SJSA1 (cell line): ENCODE results near the gene EIF3I. TPM values are rescaled to one million over a fixed set of nuclear protein-coding genes. Genes with fewer than 3 reads are reported as not detected.

Experiments used
- DNase-seq, 2 experiments: peaks; one replicate each; pipeline ENCODE4 v3.0.0-alpha.2; 2015 to 2020; ENCODE audit warnings: low spot score in 2 of 2, low read depth in 1 of 2
- H3K27ac ChIP-seq: fragments of 250-450 bp; sonication (Bioruptor Pico); 2 replicates; pipeline ENCODE4 v1.5.1; 2020; ENCODE audit warnings: mild to moderate bottlenecking, moderate library complexity
- H3K27me3 ChIP-seq: fragments of 250-450 bp; sonication (Bioruptor Pico); replicated peaks from 2 replicates; pipeline ENCODE4 v1.5.1; 2020; ENCODE audit warnings: mild to moderate bottlenecking, moderate library complexity
- H3K36me3 ChIP-seq: fragments of 250-450 bp; sonication (Bioruptor Pico); 2 replicates; pipeline ENCODE4 v1.5.1; 2020; ENCODE audit warnings: mild to moderate bottlenecking
- H3K4me1 ChIP-seq: fragments of 250-450 bp; sonication (Bioruptor Pico); replicated peaks from 2 replicates; pipeline ENCODE4 v1.6.1; 2021; ENCODE audit warnings: mild to moderate bottlenecking
- H3K4me3 ChIP-seq: fragments of 250-450 bp; sonication (Bioruptor Pico); 2 replicates; pipeline ENCODE4 v1.5.1; 2020; ENCODE audit warnings: mild to moderate bottlenecking
- H3K9me3 ChIP-seq: fragments of 250-450 bp; sonication (Bioruptor Pico); replicated peaks from 2 replicates; pipeline ENCODE4 v1.5.1; 2020; ENCODE audit warnings: mild to moderate bottlenecking
- total RNA-seq: library from RNA; depleted of rRNA; stranded (reverse); fragments of >200 nt; shearing (Covaris generic); gene quantifications from 2 replicates; pipeline ENCODE4 v1.2.3, GENCODE V29; 2014

The EIF3I gene
- total RNA-seq, 1 experiment from 2014 or later: 465 TPM

DNA sequence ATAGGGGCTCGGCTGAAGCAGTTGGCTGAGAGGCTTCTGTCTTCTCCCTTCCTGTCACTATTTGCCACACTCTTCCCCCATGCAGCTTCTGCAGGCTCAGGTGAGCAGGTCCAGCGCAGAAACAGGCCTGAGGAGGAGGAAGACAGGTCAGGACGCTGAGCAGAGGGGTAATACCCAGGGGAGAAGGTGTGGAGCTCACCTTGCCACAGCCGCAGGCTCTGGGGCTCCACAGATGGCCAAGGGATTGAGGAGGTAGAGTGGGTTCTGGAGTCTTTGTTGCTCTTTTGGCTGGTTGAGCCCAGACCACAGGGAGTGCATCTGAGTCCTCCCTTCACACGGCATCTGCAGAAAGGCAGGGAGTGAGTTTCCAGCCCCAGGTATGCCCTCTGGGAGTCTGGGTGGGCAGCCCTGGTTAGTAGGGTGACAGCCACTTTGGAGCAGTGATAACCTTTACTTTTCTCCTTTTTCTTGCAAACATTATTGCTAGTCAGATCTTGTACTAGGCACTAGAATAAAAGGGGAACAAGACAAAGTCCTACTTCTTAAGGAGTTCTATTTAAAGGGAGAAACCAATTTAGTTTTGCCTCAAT, 9.7 kb downstream of the EIF3I start:
- H3K4me3 ChIP-seq: no peak overlapping the region
- H3K27me3 ChIP-seq: no peaks in the 10 kb centered on the region
- peaks cover 72% of the 10 kb centered on the region for H3K36me3 ChIP-seq
- no peak overlapping the region for H3K27ac ChIP-seq
- peaks cover 23% of the 10 kb centered on the region for H3K4me1 ChIP-seq
- DNase-seq: no peak
- no peaks in the 10 kb centered on the region for H3K9me3 ChIP-seq

DNA sequence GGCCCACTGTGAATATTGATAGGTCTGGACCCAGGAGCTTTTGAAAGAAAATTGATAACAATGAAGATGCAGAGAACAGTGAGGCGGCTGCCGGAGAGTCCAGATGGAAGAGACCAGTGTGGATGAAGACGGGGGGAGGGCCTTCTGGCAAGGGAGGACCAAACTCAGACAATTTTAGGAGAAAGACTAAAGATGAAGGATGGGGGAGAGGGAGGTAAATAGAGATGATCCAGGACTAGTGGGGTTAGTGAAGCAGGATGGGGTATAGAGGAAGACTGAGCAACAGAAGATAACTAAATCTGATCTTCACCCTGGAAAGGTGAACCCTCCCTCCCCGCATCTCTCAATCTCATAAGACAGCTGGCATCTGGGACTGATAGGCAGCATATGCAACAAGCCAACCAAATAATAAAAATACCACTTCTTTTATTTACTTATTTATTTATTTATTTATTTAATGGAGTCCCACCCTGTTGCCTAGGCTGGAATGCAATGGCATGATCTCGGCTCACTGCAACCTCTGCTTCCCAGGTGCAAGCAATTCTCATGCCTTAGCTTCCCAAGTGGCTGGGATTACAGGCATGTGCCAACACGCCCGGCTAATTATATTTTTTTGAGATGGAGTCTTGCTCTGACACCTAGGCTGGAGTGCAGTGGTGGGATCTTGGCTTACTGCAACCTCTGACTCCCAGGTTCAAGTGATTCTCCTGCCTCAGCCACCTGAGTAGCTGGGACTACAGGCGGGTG, 10.5 kb downstream of the EIF3I start:
- Histone ChIP-seq H3K27ac (no peak overlapping the region), H3K9me3 (no peaks in the 10 kb centered on the region), H3K36me3 (peaks cover 64% of the 10 kb centered on the region), H3K4me1 (peaks cover 25% of the 10 kb centered on the region), H3K27me3 (no peaks in the 10 kb centered on the region), H3K4me3 (no peak overlapping the region)
- DNase-seq: no peak

DNA sequence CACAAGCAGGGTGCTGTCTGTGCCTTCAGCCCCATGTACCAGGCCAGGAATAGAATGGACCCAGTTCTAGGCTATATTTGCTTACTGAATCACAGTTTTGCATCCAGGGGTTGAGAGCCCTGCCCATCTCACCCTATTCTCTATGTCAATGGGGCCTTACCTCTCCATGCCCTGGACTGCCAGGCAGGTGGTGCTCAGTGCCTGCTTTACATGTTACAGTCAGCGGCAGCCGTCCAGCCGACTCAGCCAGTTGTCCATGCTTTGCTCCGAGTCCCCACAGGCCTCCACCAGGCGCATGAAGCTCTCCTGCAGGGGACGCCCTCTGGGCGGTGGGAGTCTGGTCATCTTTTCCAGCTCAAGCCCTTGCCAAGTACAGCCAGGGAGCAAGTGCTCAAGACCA, 12.6 kb downstream of the EIF3I start:
- Histone ChIP-seq H3K9me3 (no peaks in the 10 kb centered on the region), H3K4me1 (peaks cover 27% of the 10 kb centered on the region), H3K27me3 (no peaks in the 10 kb centered on the region), H3K36me3 (peaks cover 44% of the 10 kb centered on the region), H3K4me3 (no peak overlapping the region), H3K27ac (peak overlapping the region; percentile 88)
- DNase-seq: no peak

DNA sequence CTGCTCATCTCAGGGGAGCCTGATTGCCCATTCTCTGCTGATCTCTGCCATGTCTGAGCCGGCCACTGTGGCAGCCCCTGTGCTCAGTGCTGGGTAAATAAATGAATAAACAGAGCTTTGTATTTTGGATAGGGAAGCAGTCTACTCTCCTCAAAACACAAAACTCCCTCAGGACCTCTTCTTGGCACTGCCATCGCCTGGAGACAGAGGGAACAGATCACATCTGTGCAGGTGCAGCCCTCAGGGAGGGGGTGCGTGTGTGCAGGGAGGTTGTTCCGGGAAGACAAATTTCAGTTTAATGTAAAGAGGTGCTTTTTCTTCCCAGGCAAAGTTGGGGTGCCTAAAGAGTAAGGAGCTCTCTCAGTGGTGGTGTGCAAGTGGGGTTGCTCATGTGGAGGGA, 17.1 kb downstream of the EIF3I start:
- Histone ChIP-seq H3K27ac (no peak overlapping the region), H3K4me3 (no peak overlapping the region), H3K36me3 (peaks cover 8% of the 10 kb centered on the region), H3K4me1 (peaks cover 56% of the 10 kb centered on the region), H3K27me3 (no peaks in the 10 kb centered on the region), H3K9me3 (no peaks in the 10 kb centered on the region)
- DNase-seq: no peak

DNA sequence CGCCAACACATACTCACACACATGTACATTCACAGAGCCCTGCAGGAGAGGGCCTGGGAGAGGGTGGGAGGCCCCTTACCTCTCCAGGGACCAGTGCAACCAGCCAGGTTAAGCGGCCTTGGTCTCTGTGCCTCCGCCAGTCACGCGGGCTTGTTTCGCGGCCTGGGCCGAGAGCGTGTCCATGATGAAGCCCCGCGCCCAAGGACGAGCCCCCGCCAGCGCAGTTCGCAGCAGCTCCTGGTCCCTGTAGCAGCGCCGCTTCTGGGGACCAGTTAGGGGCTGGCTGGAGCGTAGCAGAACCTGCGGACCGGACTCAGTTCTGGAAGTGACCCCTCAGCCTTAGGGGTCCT, 17.6 kb downstream of the EIF3I start:
- Histone ChIP-seq H3K27ac (no peak overlapping the region), H3K4me1 (peaks cover 52% of the 10 kb centered on the region), H3K36me3 (peaks cover 3% of the 10 kb centered on the region), H3K4me3 (peak overlapping the region; percentile 47), H3K27me3 (no peaks in the 10 kb centered on the region), H3K9me3 (no peaks in the 10 kb centered on the region)
- DNase-seq: no peak

DNA sequence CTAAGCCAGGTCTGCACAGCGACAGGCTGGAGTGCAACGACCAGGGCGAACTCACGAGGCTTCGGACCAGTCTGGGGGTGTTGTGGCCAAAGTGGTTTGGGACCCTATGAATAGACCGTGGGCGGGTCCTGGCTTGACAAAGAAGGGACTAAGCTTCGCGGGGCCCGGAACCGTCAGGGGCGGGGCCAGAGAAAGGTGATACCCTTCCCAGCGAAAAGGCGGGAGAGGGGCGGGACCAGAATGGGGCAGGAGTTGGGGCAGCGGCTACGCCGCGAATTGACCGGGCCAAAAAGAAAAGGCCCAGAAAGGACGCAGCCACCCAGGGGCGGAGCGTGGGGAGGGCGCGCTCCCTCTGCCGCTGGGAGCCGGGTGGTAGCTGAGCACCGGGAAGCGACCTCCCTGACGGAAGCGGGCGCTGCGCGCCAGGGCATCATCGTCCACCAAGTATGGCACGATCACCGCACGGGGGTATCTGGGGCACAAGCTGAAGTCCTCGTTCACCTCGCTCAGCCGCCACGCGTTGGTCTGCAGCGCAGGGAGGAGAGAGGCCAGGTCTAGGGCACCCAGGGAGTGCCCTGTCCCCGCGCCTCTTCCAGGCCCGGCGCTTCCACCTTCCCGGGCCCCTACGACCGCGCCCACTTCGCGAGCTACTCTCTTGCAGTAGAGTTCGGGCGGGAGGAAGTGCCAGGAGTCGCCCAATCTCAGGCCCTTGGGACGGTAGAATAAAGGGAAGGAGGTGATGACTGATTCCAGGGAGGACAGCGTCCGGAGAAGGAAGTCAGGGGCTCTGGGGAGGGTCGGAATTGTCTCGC, 18.1 kb downstream of the EIF3I start:
- DNase-seq: peak; percentile 77 to 79
- Histone ChIP-seq H3K27me3 (no peaks in the 10 kb centered on the region), H3K27ac (peak overlapping the region; percentile 32)

DNA sequence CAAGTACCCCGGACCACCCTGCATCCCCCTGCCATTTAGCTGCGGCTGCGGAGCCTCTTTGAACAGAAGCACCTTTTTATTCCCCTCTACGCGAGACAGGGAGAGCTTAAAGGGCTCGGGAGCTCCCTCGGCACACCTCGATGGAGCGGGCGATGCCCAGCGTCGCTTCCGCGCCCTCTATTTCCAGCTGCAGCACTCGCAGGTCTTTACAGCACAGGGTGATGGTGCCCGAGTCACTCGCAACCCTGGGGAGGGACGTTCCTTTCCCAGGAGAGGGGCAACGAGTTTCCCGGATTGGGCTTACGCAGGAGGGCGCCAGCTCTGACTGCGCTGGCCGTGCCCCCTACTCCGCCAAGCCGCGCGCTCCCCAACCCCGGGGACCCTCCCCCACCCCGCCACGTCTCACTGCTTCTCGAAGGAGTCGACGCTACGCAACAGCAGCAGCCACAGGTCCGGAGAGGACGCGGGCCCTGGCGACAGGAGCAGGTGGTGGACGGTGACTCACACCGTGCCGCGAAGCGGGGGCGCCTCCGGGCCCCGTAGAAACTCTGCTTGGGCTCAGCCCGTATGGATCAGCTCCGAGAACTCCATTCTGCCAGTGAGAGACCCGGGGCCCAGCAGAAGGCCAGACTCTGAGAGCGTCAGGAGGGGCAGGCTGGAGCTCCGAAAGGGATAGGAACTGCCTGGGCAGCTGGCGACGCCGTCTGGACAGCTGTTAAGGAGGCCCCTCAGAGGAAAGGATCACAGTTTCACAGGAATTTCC, 19.0 kb downstream of the EIF3I start:
- H3K27me3 ChIP-seq: no peaks in the 10 kb centered on the region
- H3K36me3 ChIP-seq: no peaks in the 10 kb centered on the region; the same call in 1 of the 2 replicates
- H3K4me1 ChIP-seq: peaks cover 40% of the 10 kb centered on the region
- peak overlapping the region; percentile 32; the same call in 1 of the 2 replicates for H3K27ac ChIP-seq
- peak; percentile 47 to 63 for DNase-seq
- H3K9me3 ChIP-seq: no peaks in the 10 kb centered on the region
- peak overlapping the region; percentile 47 for H3K4me3 ChIP-seq

More for the DNA sequence above, 18.1 kb downstream of the EIF3I start:
- Histone ChIP-seq H3K4me1 (peaks cover 46% of the 10 kb centered on the region), H3K36me3 (no peaks in the 10 kb centered on the region; the same call in 1 of the 2 replicates), H3K4me3 (peak overlapping the region; percentile 47), H3K9me3 (no peaks in the 10 kb centered on the region)

DNA sequence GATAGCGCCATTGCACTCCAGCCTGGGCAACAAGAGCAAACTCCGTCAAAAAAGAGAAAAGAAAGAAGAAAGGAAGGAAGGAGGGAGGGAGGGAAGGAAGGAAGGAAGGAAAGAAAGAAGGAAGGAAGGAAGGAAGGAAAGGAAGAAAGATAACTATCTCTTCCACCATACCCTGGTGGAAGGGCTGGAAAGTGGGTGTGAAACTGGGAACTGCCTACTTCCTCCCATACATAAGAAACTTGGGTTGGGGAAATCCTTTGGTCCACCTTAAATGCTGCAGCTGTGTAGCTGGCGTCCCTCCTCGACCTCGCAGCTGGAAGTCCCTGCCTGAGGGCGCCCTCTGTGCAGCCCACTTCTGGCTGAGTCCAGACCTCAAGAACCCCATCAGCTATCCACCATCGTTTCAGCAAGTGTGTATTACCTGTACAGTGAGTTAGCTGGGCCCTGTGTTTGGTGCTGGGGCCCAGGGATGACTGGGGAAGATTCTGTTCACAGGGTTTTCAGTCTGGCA, 20.2 kb downstream of the EIF3I start:
- Histone ChIP-seq H3K4me1 (peaks cover 42% of the 10 kb centered on the region), H3K27me3 (no peaks in the 10 kb centered on the region), H3K4me3 (no peak overlapping the region), H3K9me3 (no peaks in the 10 kb centered on the region), H3K36me3 (no peaks in the 10 kb centered on the region; the same call in 1 of the 2 replicates), H3K27ac (no peak overlapping the region)
- DNase-seq: no peak

DNA sequence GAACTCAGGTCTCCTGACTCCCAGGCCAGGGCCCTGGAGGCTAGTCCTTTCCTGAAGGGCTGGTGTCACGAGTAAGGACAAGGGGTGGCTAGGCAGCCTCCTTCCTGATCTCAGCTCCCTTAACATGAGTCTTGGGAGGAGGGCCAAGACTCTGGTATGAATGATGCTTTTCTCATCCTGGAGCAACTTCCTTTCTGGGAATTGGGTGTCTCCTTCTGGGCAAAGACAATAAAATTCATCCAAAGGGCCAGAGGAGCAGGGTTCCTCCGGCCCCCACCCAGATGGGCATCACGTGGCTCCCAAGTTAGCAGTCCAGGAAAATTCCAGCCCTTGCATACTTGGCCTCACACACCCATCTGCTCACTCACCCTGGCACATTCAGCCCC, 24.7 kb downstream of the EIF3I start, which contains the start of gene FAM167B:
Gene FAM167B, plus strand, starts transcription at position 335 of the 386 bp plus-strand sequence. CDS start 200 bp downstream, outside the sequence.
- no peak within 1 kb of the TSS for H3K4me3 ChIP-seq
- no peaks in the 10 kb centered on the region for H3K9me3 ChIP-seq
- no peaks in the 10 kb centered on the region for H3K36me3 ChIP-seq
- H3K27ac ChIP-seq: no peak within 1 kb of the TSS
- peak in 1 of 2 experiments; percentile 28 for DNase-seq
- no peaks in the 10 kb centered on the region for H3K27me3 ChIP-seq
- H3K4me1 ChIP-seq: peaks cover 33% of the 10 kb centered on the region

DNA sequence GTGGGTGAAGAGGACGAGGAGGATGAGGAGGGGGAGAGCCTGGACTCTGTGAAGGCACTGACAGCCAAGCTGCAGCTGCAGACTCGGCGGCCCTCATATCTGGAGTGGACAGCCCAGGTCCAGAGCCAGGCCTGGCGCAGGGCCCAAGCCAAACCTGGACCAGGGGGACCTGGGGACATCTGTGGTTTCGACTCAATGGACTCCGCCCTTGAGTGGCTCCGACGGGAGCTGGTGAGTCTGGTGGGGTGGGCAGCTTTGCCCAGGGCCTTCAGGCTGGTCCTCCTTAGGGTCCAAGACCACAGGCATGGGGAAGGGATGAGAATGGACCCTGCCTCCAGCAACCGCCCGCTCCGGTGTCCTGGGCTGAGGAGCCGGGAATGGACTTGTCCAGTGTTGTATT, 25.2 kb downstream of the EIF3I start:
- H3K27me3 ChIP-seq: no peaks in the 10 kb centered on the region
- H3K27ac ChIP-seq: no peak overlapping the region
- H3K4me3 ChIP-seq: no peak overlapping the region
- no peaks in the 10 kb centered on the region for H3K9me3 ChIP-seq
- DNase-seq: no peak
- no peaks in the 10 kb centered on the region for H3K36me3 ChIP-seq
- H3K4me1 ChIP-seq: peaks cover 27% of the 10 kb centered on the region

DNA sequence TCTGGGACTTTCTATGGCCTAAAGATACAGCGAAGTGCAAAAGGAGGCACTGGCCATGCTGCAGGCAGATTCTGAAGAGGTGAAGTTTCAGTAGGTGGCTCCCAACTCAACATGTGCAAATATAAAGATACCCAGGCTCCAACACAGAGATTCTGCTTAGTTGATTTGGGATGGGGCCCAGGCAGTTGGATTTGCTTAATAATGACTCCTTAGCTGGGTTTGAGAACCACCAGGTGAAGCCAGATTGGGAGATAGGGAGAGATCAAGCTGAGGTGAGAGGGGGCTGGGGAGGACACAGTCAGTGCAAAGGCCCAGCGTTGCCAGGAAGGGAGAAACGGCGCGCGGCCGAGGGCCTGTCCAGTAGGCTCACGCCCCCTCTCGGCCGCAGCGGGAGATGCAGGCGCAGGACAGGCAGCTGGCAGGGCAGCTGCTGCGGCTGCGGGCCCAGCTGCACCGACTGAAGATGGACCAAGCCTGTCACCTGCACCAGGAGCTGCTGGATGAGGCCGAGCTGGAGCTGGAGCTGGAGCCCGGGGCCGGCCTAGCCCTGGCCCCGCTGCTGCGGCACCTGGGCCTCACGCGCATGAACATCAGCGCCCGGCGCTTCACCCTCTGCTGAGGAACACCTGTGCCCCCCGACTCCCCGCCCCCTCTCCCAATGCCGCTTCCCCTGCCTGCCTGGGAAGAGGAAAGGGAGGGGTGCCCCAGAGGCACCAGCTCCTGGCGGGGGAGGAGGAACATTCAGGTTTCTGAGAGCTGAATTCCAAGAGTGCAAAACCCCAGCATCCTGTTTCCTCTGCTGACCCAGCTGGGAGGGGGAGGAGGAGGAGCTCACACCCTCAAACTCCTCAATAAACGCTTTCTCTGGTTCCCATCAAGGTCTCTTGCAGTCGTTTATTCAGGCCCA, 26.0 kb downstream of the EIF3I start:
- Histone ChIP-seq H3K9me3 (no peaks in the 10 kb centered on the region), H3K36me3 (no peaks in the 10 kb centered on the region), H3K4me3 (no peak overlapping the region), H3K4me1 (peaks cover 24% of the 10 kb centered on the region), H3K27ac (no peak overlapping the region), H3K27me3 (no peaks in the 10 kb centered on the region)
- peak; percentile 35 to 75 for DNase-seq

DNA sequence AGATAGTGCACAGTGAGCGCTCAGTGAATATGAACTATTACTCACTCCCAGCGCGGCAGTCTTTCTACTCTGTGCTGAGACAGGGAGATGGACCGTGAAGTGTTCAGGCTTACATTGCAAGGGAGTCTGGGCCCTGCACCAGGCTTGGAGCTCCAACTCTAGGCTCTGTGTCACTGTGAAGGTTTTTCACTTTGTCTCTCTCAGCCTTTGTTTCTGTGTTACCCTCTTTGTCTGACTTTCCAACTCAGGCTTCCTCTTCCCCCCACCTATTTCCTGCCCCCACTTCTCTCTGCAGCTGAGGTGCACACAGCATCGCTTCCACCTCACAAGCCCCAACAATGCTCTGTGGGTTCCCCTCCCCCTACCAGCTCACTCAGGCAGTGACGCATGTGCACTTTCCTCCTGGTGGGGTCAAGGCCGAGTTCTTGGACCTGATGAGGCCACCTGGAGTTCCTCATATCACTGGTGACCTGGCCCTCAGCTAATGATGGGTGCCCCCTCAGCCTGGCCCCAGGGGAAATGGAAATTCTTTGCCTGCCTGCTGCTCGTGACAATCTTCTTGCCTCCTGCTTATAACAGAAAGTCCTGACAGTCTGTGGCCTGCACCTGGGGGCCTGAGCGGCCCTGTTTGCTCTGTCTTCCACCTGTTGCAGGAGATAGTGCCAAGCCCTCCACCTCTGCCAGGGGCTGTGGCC, 27.8 kb downstream of the EIF3I start:
- no peaks in the 10 kb centered on the region for H3K27me3 ChIP-seq
- no peak for DNase-seq
- H3K9me3 ChIP-seq: no peaks in the 10 kb centered on the region
- H3K36me3 ChIP-seq: no peaks in the 10 kb centered on the region
- H3K4me3 ChIP-seq: no peak overlapping the region
- H3K4me1 ChIP-seq: peaks cover 24% of the 10 kb centered on the region
- no peak overlapping the region for H3K27ac ChIP-seq
